Upper lobe of left lung (tissue), 6 donors: ENCODE data around the gene SCGB1D1. TPM values are rescaled to one million over a fixed set of nuclear protein-coding genes. Genes with fewer than 3 reads are reported as not detected.

ENCODE experiments used
- ATAC-seq, 2 donors: fragments of 200-7000 bp; cut with Tn5 transposase; one replicate each; pipeline ENCODE4 v1.9.1; 2022; ENCODE audit warnings: mild to moderate bottlenecking in 2 of 2, moderate library complexity in 2 of 2; ENCODE audit not compliant: low FRiP score in 2 of 2
- DNase-seq, 2 donors: peaks; one replicate each; pipeline ENCODE4 v3.0.0-alpha.2; 2019 to 2020
- H3K27ac ChIP-seq, 4 donors: fragments of 200-600 bp; sonication (generic); one replicate each; pipeline ENCODE4 v1.5.1; 2016 to 2019
- H3K27me3 ChIP-seq, 4 donors: fragments of 200-600 bp; sonication (generic); one replicate each; pipeline ENCODE4 v1.5.1; 2017 to 2019
- H3K36me3 ChIP-seq, 4 donors: fragments of 200-600 bp; sonication (generic); one replicate each; pipeline ENCODE4 v1.5.1; 2016 to 2019
- H3K4me1 ChIP-seq, 4 donors: fragments of 200-600 bp; sonication (generic); one replicate each; pipeline ENCODE4 v1.5.1; 2018 to 2019
- H3K4me3 ChIP-seq, 4 donors: fragments of 200-600 bp; sonication (generic); one replicate each; pipeline ENCODE4 v1.5.1; 2017 to 2019; ENCODE audit warnings: mild to moderate bottlenecking in 2 of 4, moderate library complexity in 1 of 4
- H3K9me3 ChIP-seq, 4 donors: fragments of 200-600 bp; sonication (generic); one replicate each; pipeline ENCODE4 v1.5.1; 2018 to 2019
- CTCF ChIP-seq, 6 experiments: fragments of 450-650 bp in 4 of 6; fragments of 200-600 bp in 2 of 6; sonication (generic) in 2 of 6; IDR thresholded peaks; one replicate each; pipeline ENCODE4 v1.5.1; 2016 to 2019; ENCODE audit warnings: antibody characterized with exemption in 6 of 6
- EP300 ChIP-seq, 4 donors: sonication (generic); formaldehyde crosslinking; IDR thresholded peaks; one replicate each; pipeline ENCODE4 v1.5.1; 2017; ENCODE audit warnings: antibody characterized with exemption in 4 of 4, control low read depth in 2 of 4
- POLR2A ChIP-seq, 4 donors: fragments of 450-650 bp; IDR thresholded peaks; one replicate each; pipeline ENCODE4 v1.5.1; 2016 to 2017; ENCODE audit warnings: antibody characterized with exemption in 4 of 4, mild to moderate bottlenecking in 2 of 4
- POLR2AphosphoS5 ChIP-seq, 2 donors: sonication (generic); formaldehyde crosslinking; IDR thresholded peaks; one replicate each; pipeline ENCODE4 v1.5.1; 2017; ENCODE audit warnings: antibody characterized with exemption in 2 of 2
- WGBS, 2 donors: methylation state at CpG; one replicate each; pipeline ENCODE4 v1.1.5; 2017 to 2018; 5-methylcytosine and 5-hydroxymethylcytosine counted together
- total RNA-seq, 6 donors: library from RNA; depleted of rRNA in 4 of 6; stranded (reverse); fragments of >200 nt in 4 of 6; gene quantifications; one replicate each; pipeline versions ENCODE4 v1.1.0 to v1.2.1, GENCODE V29; 2016 to 2021
- donor health status: DM: no; HTN: no; CAD: no; lungs with moderate emphysema.
- donor health status: DM: no; HTN: yes; CAD: no; lungs with severe emphysema.

Gene SCGB1D1
- total RNA-seq, 6 donors from 2014 or later = not detected

- H3K27ac ChIP-seq = no peak overlapping the region
- ATAC-seq = no peak
Measured at GRCh38 chr11:62172294-62172693, 17.7 kb upstream of the SCGB1D1 start.

GRCh38 chr11:62176766-62177165 lies 13.2 kb upstream of the SCGB1D1 start:
- TF ChIP-seq CTCF (IDR thresholded peaks at IDR 0.05) (no peak), EP300 (IDR thresholded peaks at IDR 0.05) (no peak), POLR2A (IDR thresholded peaks at IDR 0.05) (no peak), POLR2AphosphoS5 (IDR thresholded peaks at IDR 0.05) (no peak)
- DNase-seq (no peak), ATAC-seq (no peak)
- Histone ChIP-seq H3K4me3 (no peak overlapping the region), H3K4me1 (no peaks in the 10 kb centered on the region), H3K36me3 (no peaks in the 10 kb centered on the region), H3K27ac (no peak overlapping the region), H3K9me3 (no peaks in the 10 kb centered on the region), H3K27me3 (no peaks in the 10 kb centered on the region)
- WGBS, 2 donors = 79 to 87% methylated on average over 3 of the region's 3 CpGs

More at GRCh38 chr11:62172294-62172693, 17.7 kb upstream of the SCGB1D1 start:
- Histone ChIP-seq H3K4me1 (peaks cover 0 to 3% (median 1%) of the 10 kb centered on the region in 4 donors), H3K27me3 (no peaks in the 10 kb centered on the region), H3K4me3 (no peak overlapping the region), H3K9me3 (no peaks in the 10 kb centered on the region), H3K36me3 (no peaks in the 10 kb centered on the region)
- DNase-seq = no peak
- 56 to 68% methylated on average over 7 of the region's 7 CpGs for WGBS, 2 donors
- TF ChIP-seq POLR2AphosphoS5 (IDR thresholded peaks at IDR 0.05) = no peak
- no peak for TF ChIP-seq EP300 (IDR thresholded peaks at IDR 0.05)
- TF ChIP-seq POLR2A (IDR thresholded peaks at IDR 0.05) = no peak
- no peak for TF ChIP-seq CTCF (IDR thresholded peaks at IDR 0.05)

GRCh38 chr11:62179995-62180394 lies 10.0 kb upstream of the SCGB1D1 start:
- H3K4me3 ChIP-seq = no peak overlapping the region
- H3K4me1 ChIP-seq = no peaks in the 10 kb centered on the region
- H3K36me3 ChIP-seq = no peaks in the 10 kb centered on the region
- 76 to 85% methylated on average over 5 of the region's 5 CpGs for WGBS, 2 donors
- TF ChIP-seq CTCF (IDR thresholded peaks at IDR 0.05) = no peak
- TF ChIP-seq EP300 (IDR thresholded peaks at IDR 0.05) = no peak
- TF ChIP-seq POLR2AphosphoS5 (IDR thresholded peaks at IDR 0.05) = no peak
- no peak for TF ChIP-seq POLR2A (IDR thresholded peaks at IDR 0.05)
- ATAC-seq (no peak), DNase-seq (no peak)
- no peak overlapping the region for H3K27ac ChIP-seq
- H3K27me3 ChIP-seq = no peaks in the 10 kb centered on the region
- H3K9me3 ChIP-seq = peaks cover 0 to 2% (median 0%) of the 10 kb centered on the region in 4 donors

GRCh38 chr11:62181097-62181496 lies 8.9 kb upstream of the SCGB1D1 start:
- Histone ChIP-seq H3K36me3 (no peaks in the 10 kb centered on the region), H3K4me3 (no peak overlapping the region), H3K4me1 (no peaks in the 10 kb centered on the region), H3K9me3 (peaks cover 0 to 2% (median 0%) of the 10 kb centered on the region in 4 donors), H3K27ac (no peak overlapping the region), H3K27me3 (no peaks in the 10 kb centered on the region)
- 65 to 91% methylated on average over 2 of the region's 2 CpGs for WGBS, 2 donors
- DNase-seq = no peak
- no peak for TF ChIP-seq POLR2AphosphoS5 (IDR thresholded peaks at IDR 0.05)
- no peak for ATAC-seq

- TF ChIP-seq EP300 (IDR thresholded peaks at IDR 0.05) (no peak), CTCF (IDR thresholded peaks at IDR 0.05) (no peak), POLR2A (IDR thresholded peaks at IDR 0.05) (no peak), POLR2AphosphoS5 (IDR thresholded peaks at IDR 0.05) (no peak)
- WGBS, 2 donors = 64 to 71% methylated on average over 8 of the region's 8 CpGs
- H3K9me3 ChIP-seq = peaks cover 0 to 2% (median 0%) of the 10 kb centered on the region in 4 donors
- H3K4me1 ChIP-seq = no peaks in the 10 kb centered on the region
- no peaks in the 10 kb centered on the region for H3K36me3 ChIP-seq
- ATAC-seq (no peak), DNase-seq (no peak)
- H3K27me3 ChIP-seq = no peaks in the 10 kb centered on the region
- H3K27ac ChIP-seq = no peak overlapping the region
- no peak overlapping the region for H3K4me3 ChIP-seq
Measured at GRCh38 chr11:62182147-62182891, 7.7 kb upstream of the SCGB1D1 start.
